ENCODE results near the gene EOMES. TPM values are rescaled to one million over a fixed set of nuclear protein-coding genes. Genes with fewer than 3 reads are reported as not detected.

EOMES gene
- total RNA-seq, 5 donors from 2014 or later (not counting 1 experiment from before 2014, with no cell fraction given): 6.2 to 22.8 (median 14.4) TPM

- CTCF ChIA-PET: interaction anchor here in 1 of 2 donors (0.7 to 1.0 kb wide), 2 partner anchors 21 to 37 kb away, joined by 3 read pairs; no protein-coding TSS in a partner anchor
- Mint-ChIP-seq H3K9me3 (no peaks in the 10 kb centered on the region), H3K4me1 (peaks cover 0 to 6% (median 0%) of the 10 kb centered on the region in 3 donors), H3K27ac (no peak overlapping the region), H3K4me3 (no peak overlapping the region), H3K27me3 (no peaks in the 10 kb centered on the region), H3K36me3 (no peaks in the 10 kb centered on the region)
- POLR2A ChIA-PET: interaction anchor here in 1 of 2 donors (0.5 kb wide), 1 partner anchor 34 kb away, joined by 7 read pairs; no protein-coding TSS in a partner anchor
- Histone ChIP-seq H3K4me1 (ENCODE audit: control insufficient read depth in 1 of 2, extremely low read depth in 1 of 2, insufficient read depth in 2 of 2, low read length in 2 of 2) (no peaks in the 10 kb centered on the region), H3K36me3 (ENCODE audit: control insufficient read depth in 2 of 2, extremely low read depth in 1 of 2, insufficient read depth in 1 of 2, low read length in 1 of 2) (no peaks in the 10 kb centered on the region), H3K4me3 (ENCODE audit: control insufficient read depth in 1 of 2, extremely low read depth in 1 of 2, low read length in 1 of 2) (no peak overlapping the region), H3K27ac (ENCODE audit: low read length) (no peak overlapping the region), H3K27me3 (replicated peaks in 1 of 2; ENCODE audit: control insufficient read depth in 2 of 2, extremely low read depth in 1 of 2, insufficient read depth in 2 of 2, low read length in 1 of 2) (no peaks in the 10 kb centered on the region), H3K9me3 (no peaks in the 10 kb centered on the region)
- WGBS (ENCODE audit: insufficient coverage): no CpG with 5 or more reads among the region's 3 CpGs
- ATAC-seq (replicated peaks in 1 of 4) (no peak), DNase-seq (no peak)
These were observed 46.8 kb downstream of the EOMES start for GRCh38 chr3:27675287-27675686.

- ATAC-seq (replicated peaks in 1 of 4) (no peak), DNase-seq (no peak)
- H3K9me3 Mint-ChIP-seq: no peaks in the 10 kb centered on the region
- Histone ChIP-seq H3K27me3 (replicated peaks in 1 of 2; ENCODE audit: control insufficient read depth in 2 of 2, extremely low read depth in 1 of 2, insufficient read depth in 2 of 2, low read length in 1 of 2) (no peaks in the 10 kb centered on the region), H3K36me3 (ENCODE audit: control insufficient read depth in 2 of 2, extremely low read depth in 1 of 2, insufficient read depth in 1 of 2, low read length in 1 of 2) (no peaks in the 10 kb centered on the region), H3K9me3 (no peaks in the 10 kb centered on the region), H3K4me3 (ENCODE audit: control insufficient read depth in 1 of 2, extremely low read depth in 1 of 2, low read length in 1 of 2) (no peak overlapping the region), H3K4me1 (ENCODE audit: control insufficient read depth in 1 of 2, extremely low read depth in 1 of 2, insufficient read depth in 2 of 2, low read length in 2 of 2) (no peaks in the 10 kb centered on the region), H3K27ac (ENCODE audit: low read length) (no peak overlapping the region)
- H3K27me3 Mint-ChIP-seq: no peaks in the 10 kb centered on the region
- POLR2A ChIA-PET: interaction anchor here (0.5 to 0.6 kb wide), 2 partner anchors 7 to 388 kb away, joined by 5 to 7 read pairs; no protein-coding TSS in a partner anchor
- no peaks in the 10 kb centered on the region for H3K4me1 Mint-ChIP-seq
- 100% methylated on average over 1 of the region's 2 CpGs for WGBS (ENCODE audit: insufficient coverage)
- no peaks in the 10 kb centered on the region for H3K36me3 Mint-ChIP-seq
- no peak overlapping the region for H3K4me3 Mint-ChIP-seq
- H3K27ac Mint-ChIP-seq: no peak overlapping the region
- CTCF ChIA-PET: interaction anchor here in 1 of 2 donors (0.7 kb wide), 1 partner anchor 15 kb away, joined by 3 read pairs; no protein-coding TSS in a partner anchor
These were observed 48.4 kb downstream of the EOMES start for GRCh38 chr3:27673701-27674100.

GRCh38 chr3:27671101-27671500 lies 51.0 kb downstream of the EOMES start:
- DNase-seq: no peak
- H3K27me3 ChIP-seq (replicated peaks in 1 of 2; ENCODE audit: control insufficient read depth in 2 of 2, extremely low read depth in 1 of 2, insufficient read depth in 2 of 2, low read length in 1 of 2): no peaks in the 10 kb centered on the region
- H3K36me3 Mint-ChIP-seq: no peaks in the 10 kb centered on the region
- H3K4me1 ChIP-seq (ENCODE audit: control insufficient read depth in 1 of 2, extremely low read depth in 1 of 2, insufficient read depth in 2 of 2, low read length in 2 of 2): peaks cover 0 to 5% of the 10 kb centered on the region in 2 experiments
- H3K9me3 Mint-ChIP-seq: no peaks in the 10 kb centered on the region
- CTCF ChIA-PET: interaction anchor here (0.6 to 0.9 kb wide), 3 partner anchors 10 to 574 kb away, joined by 3 to 7 read pairs (median 3); no protein-coding TSS in a partner anchor
- WGBS (ENCODE audit: insufficient coverage): no CpG with 5 or more reads among the region's 6 CpGs
- H3K27me3 Mint-ChIP-seq: no peaks in the 10 kb centered on the region
- no peak overlapping the region for H3K27ac Mint-ChIP-seq
- peaks cover 7 to 9% (median 9%) of the 10 kb centered on the region in 3 donors for H3K4me1 Mint-ChIP-seq
- POLR2A ChIA-PET: no interaction called here
- no peak overlapping the region for H3K27ac ChIP-seq (ENCODE audit: low read length)
- no peak overlapping the region for H3K4me3 Mint-ChIP-seq
- no peaks in the 10 kb centered on the region for H3K9me3 ChIP-seq
- no peaks in the 10 kb centered on the region for H3K36me3 ChIP-seq (ENCODE audit: control insufficient read depth in 2 of 2, extremely low read depth in 1 of 2, insufficient read depth in 1 of 2, low read length in 1 of 2)
- no peak for ATAC-seq (replicated peaks in 1 of 4)
- no peak overlapping the region for H3K4me3 ChIP-seq (ENCODE audit: control insufficient read depth in 1 of 2, extremely low read depth in 1 of 2, low read length in 1 of 2)

GRCh38 chr3:27670619-27671018 lies 51.5 kb downstream of the EOMES start:
- no peak for ATAC-seq (replicated peaks in 1 of 4)
- CTCF ChIA-PET: interaction anchor here in 1 of 2 donors (0.6 to 0.9 kb wide), 2 partner anchors 9 to 378 kb away, joined by 3 read pairs; no protein-coding TSS in a partner anchor
- H3K4me1 Mint-ChIP-seq: peaks cover 7 to 10% (median 9%) of the 10 kb centered on the region in 3 donors
- no peak overlapping the region for H3K27ac Mint-ChIP-seq
- Histone ChIP-seq H3K9me3 (no peaks in the 10 kb centered on the region), H3K27ac (ENCODE audit: low read length) (no peak overlapping the region), H3K4me1 (ENCODE audit: control insufficient read depth in 1 of 2, extremely low read depth in 1 of 2, insufficient read depth in 2 of 2, low read length in 2 of 2) (peaks cover 0 to 5% of the 10 kb centered on the region in 2 experiments), H3K36me3 (ENCODE audit: control insufficient read depth in 2 of 2, extremely low read depth in 1 of 2, insufficient read depth in 1 of 2, low read length in 1 of 2) (no peaks in the 10 kb centered on the region), H3K4me3 (ENCODE audit: control insufficient read depth in 1 of 2, extremely low read depth in 1 of 2, low read length in 1 of 2) (no peak overlapping the region), H3K27me3 (replicated peaks in 1 of 2; ENCODE audit: control insufficient read depth in 2 of 2, extremely low read depth in 1 of 2, insufficient read depth in 2 of 2, low read length in 1 of 2) (no peaks in the 10 kb centered on the region)
- no peaks in the 10 kb centered on the region for H3K9me3 Mint-ChIP-seq
- H3K36me3 Mint-ChIP-seq: no peaks in the 10 kb centered on the region
- POLR2A ChIA-PET: no interaction called here
- no peaks in the 10 kb centered on the region for H3K27me3 Mint-ChIP-seq
- no peak overlapping the region for H3K4me3 Mint-ChIP-seq
- DNase-seq: no peak

- ChIA-PET POLR2A (no interaction called here), CTCF (interaction anchor here in 1 of 2 donors (1.0 kb wide), 1 partner anchor 12 kb away, joined by 3 read pairs; no protein-coding TSS in a partner anchor)
- Histone ChIP-seq H3K27ac (ENCODE audit: low read length) (no peak overlapping the region), H3K4me1 (ENCODE audit: control insufficient read depth in 1 of 2, extremely low read depth in 1 of 2, insufficient read depth in 2 of 2, low read length in 2 of 2) (peaks cover 0 to 5% of the 10 kb centered on the region in 2 experiments), H3K4me3 (ENCODE audit: control insufficient read depth in 1 of 2, extremely low read depth in 1 of 2, low read length in 1 of 2) (no peak overlapping the region), H3K36me3 (ENCODE audit: control insufficient read depth in 2 of 2, extremely low read depth in 1 of 2, insufficient read depth in 1 of 2, low read length in 1 of 2) (no peaks in the 10 kb centered on the region), H3K9me3 (no peaks in the 10 kb centered on the region), H3K27me3 (replicated peaks in 1 of 2; ENCODE audit: control insufficient read depth in 2 of 2, extremely low read depth in 1 of 2, insufficient read depth in 2 of 2, low read length in 1 of 2) (no peaks in the 10 kb centered on the region)
- no peak for DNase-seq
- Mint-ChIP-seq H3K4me3 (no peak overlapping the region), H3K4me1 (peaks cover 7 to 10% (median 9%) of the 10 kb centered on the region in 3 donors), H3K27me3 (no peaks in the 10 kb centered on the region), H3K9me3 (no peaks in the 10 kb centered on the region), H3K27ac (no peak overlapping the region), H3K36me3 (no peaks in the 10 kb centered on the region)
- no CpG with 5 or more reads among the region's 2 CpGs for WGBS (ENCODE audit: insufficient coverage)
- peak in 1 of 4 experiments; percentile 58 for ATAC-seq (replicated peaks in 1 of 4)
These were observed 52.5 kb downstream of the EOMES start for GRCh38 chr3:27669591-27669990.

- no peak overlapping the region for H3K4me3 Mint-ChIP-seq
- no peak overlapping the region for H3K27ac Mint-ChIP-seq
- Histone ChIP-seq H3K36me3 (ENCODE audit: control insufficient read depth in 2 of 2, extremely low read depth in 1 of 2, insufficient read depth in 1 of 2, low read length in 1 of 2) (no peaks in the 10 kb centered on the region), H3K4me3 (ENCODE audit: control insufficient read depth in 1 of 2, extremely low read depth in 1 of 2, low read length in 1 of 2) (no peak overlapping the region), H3K27ac (ENCODE audit: low read length) (no peak overlapping the region), H3K27me3 (replicated peaks in 1 of 2; ENCODE audit: control insufficient read depth in 2 of 2, extremely low read depth in 1 of 2, insufficient read depth in 2 of 2, low read length in 1 of 2) (no peaks in the 10 kb centered on the region), H3K4me1 (ENCODE audit: control insufficient read depth in 1 of 2, extremely low read depth in 1 of 2, insufficient read depth in 2 of 2, low read length in 2 of 2) (peaks cover 0 to 5% of the 10 kb centered on the region in 2 experiments), H3K9me3 (no peaks in the 10 kb centered on the region)
- H3K36me3 Mint-ChIP-seq: no peaks in the 10 kb centered on the region
- 93% methylated on average over 2 of the region's 2 CpGs for WGBS (ENCODE audit: insufficient coverage)
- no peaks in the 10 kb centered on the region for H3K27me3 Mint-ChIP-seq
- no peaks in the 10 kb centered on the region for H3K9me3 Mint-ChIP-seq
- ChIA-PET CTCF (interaction anchor here in 1 of 2 donors (0.6 to 0.7 kb wide), 4 partner anchors 15 to 146 kb away, joined by 3 to 10 read pairs (median 5); no protein-coding TSS in a partner anchor), POLR2A (no interaction called here)
- peaks cover 7 to 10% (median 9%) of the 10 kb centered on the region in 3 donors for H3K4me1 Mint-ChIP-seq
- DNase-seq (no peak), ATAC-seq (replicated peaks in 1 of 4) (no peak)
These were observed 54.4 kb downstream of the EOMES start for GRCh38 chr3:27667751-27668150.

All from T-cell (primary cell).